ENCODE data around the gene HOMER3.

DNA sequence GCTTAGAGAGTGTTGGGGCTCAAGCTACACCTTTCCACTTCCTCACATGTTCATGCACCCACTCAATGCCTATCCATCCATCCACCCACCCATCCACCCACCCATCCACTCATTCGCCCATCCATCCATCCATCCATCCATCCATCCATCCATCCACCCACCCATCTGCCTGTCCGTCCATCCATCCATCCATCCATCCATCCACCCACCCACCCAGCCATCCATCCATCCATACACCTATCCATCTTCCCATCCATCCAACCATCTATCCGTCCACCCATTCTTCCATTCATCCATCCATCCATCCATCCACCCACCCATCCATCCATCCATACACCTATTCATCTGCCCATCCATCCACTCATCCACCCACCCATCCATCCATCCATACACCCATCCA, 13.1 kb upstream of the HOMER3 start:
- TF ChIP-seq, protein P1, sequence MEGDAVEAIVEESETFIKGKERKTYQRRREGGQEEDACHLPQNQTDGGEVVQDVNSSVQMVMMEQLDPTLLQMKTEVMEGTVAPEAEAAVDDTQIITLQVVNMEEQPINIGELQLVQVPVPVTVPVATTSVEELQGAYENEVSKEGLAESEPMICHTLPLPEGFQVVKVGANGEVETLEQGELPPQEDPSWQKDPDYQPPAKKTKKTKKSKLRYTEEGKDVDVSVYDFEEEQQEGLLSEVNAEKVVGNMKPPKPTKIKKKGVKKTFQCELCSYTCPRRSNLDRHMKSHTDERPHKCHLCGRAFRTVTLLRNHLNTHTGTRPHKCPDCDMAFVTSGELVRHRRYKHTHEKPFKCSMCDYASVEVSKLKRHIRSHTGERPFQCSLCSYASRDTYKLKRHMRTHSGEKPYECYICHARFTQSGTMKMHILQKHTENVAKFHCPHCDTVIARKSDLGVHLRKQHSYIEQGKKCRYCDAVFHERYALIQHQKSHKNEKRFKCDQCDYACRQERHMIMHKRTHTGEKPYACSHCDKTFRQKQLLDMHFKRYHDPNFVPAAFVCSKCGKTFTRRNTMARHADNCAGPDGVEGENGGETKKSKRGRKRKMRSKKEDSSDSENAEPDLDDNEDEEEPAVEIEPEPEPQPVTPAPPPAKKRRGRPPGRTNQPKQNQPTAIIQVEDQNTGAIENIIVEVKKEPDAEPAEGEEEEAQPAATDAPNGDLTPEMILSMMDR (IDR thresholded peaks at IDR 0.05), result no peak
- TF ChIP-seq POLR2A (IDR thresholded peaks at IDR 0.05), result no peak

All from heart left ventricle (tissue), 13 donors.